ENCODE measurements around the gene AZU1. TPM values are rescaled to one million over a fixed set of nuclear protein-coding genes. Genes with fewer than 3 reads are reported as not detected.

Gene AZU1
- total and polyA plus RNA-seq, 8 donors: 1.3 to 4.7 (median 2.3) TPM

DNA sequence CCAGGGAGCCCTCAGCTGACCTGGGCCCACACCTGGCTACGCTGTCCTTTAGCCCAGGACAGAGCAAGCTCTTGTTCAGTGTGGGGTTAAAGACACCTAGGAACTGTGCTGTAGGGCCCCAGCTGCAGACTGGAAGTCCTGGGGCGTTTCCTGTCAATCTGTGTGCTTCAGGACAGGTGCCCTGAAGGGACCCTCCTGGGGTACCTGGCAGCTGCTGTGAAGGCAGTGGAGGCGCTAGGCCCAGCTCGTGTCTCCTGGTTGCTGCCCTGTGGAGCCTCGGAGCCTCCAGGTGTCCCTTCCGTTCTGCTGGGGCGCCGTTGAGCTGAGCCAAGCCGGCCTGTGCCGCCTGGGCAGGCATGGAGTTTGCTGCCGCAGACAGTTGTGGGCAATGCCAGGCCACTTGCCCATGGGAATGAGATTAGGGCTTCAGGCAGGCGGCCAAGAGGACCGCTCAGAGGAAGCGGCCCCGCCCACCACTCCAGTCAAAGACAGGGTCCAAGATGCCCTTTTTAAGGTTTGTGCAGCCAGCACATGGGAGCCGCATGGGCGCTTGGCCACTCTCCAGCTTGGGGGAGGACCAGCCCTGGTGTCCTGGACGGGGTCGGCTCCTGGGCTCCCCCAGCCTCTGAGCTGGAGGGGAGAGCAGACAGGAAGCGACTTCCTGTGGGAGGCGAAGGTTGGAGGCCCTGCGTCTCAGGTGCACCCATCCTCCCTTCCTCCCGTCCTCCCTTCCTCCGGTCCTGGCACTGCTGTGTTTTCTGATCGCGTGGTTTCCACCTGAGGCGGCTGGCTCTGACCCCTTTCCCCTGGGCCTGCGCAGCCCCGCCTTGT, 26.4 kb upstream of the AZU1 start:
- TF ChIP-seq, protein P1, sequence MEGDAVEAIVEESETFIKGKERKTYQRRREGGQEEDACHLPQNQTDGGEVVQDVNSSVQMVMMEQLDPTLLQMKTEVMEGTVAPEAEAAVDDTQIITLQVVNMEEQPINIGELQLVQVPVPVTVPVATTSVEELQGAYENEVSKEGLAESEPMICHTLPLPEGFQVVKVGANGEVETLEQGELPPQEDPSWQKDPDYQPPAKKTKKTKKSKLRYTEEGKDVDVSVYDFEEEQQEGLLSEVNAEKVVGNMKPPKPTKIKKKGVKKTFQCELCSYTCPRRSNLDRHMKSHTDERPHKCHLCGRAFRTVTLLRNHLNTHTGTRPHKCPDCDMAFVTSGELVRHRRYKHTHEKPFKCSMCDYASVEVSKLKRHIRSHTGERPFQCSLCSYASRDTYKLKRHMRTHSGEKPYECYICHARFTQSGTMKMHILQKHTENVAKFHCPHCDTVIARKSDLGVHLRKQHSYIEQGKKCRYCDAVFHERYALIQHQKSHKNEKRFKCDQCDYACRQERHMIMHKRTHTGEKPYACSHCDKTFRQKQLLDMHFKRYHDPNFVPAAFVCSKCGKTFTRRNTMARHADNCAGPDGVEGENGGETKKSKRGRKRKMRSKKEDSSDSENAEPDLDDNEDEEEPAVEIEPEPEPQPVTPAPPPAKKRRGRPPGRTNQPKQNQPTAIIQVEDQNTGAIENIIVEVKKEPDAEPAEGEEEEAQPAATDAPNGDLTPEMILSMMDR (IDR thresholded peaks at IDR 0.05): no peak
- peak in 2 of 4 donors; percentile 75 to 85 for DNase-seq
- Histone ChIP-seq H3K4me1 (peaks cover 43 to 69% of the 10 kb centered on the region in 2 donors), H3K27ac (peak overlapping the region; percentile 62 to 95), H3K4me3 (peak overlapping the region in 1 of 2 donors; percentile 94), H3K27me3 (no peaks in the 10 kb centered on the region), H3K9me3 (no peaks in the 10 kb centered on the region), H3K36me3 (peaks cover 10 to 73% of the 10 kb centered on the region in 2 donors)
- intact Hi-C loops (cut with DNase I): no loop called here
- ATAC-seq: peak; percentile 18

DNA sequence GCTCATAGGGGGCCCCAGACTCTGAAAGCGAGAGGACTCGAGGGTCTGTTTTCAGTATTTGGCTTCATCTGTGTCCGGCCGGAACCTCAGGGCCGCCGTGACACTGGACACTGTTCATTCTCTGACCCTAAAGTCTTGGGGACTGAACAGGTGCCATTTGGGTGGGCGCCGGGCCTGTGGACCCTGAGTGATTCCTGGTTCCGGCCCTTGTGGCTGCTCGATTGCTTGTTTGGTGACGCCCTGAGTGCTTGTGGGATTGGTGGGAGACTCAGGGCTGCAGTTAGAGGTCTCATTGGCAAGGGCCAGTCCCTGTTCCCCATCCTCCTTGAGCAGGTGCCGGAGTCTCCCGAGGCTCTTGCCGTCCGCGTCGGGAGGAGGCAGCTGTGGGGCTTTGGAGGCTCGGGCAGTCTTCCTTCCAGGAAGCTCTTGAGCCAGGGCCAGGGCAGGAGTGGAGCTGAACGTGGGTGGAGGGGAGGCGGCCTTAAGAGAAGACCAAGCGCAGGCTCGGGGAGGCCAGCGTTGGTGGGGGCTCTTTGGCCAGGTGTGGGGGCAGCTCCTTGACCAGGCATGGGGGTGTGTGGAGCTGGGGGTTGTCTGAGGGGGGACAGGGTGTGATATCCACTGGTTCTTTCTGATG, 25.7 kb upstream of the AZU1 start:
- peak in 2 of 4 donors; percentile 72 to 87 for DNase-seq
- peak overlapping the region in 1 of 2 donors; percentile 94 for H3K4me3 ChIP-seq
- H3K4me1 ChIP-seq: peaks cover 43 to 64% of the 10 kb centered on the region in 2 donors
- H3K27me3 ChIP-seq: no peaks in the 10 kb centered on the region
- peak; percentile 47 for ATAC-seq
- H3K36me3 ChIP-seq: peaks cover 10 to 81% of the 10 kb centered on the region in 2 donors
- TF ChIP-seq, protein P1 (IDR thresholded peaks at IDR 0.05): no peak
- peak overlapping the region; percentile 62 to 95 for H3K27ac ChIP-seq
- intact Hi-C loops (cut with DNase I): no loop called here
- H3K9me3 ChIP-seq: no peaks in the 10 kb centered on the region

DNA sequence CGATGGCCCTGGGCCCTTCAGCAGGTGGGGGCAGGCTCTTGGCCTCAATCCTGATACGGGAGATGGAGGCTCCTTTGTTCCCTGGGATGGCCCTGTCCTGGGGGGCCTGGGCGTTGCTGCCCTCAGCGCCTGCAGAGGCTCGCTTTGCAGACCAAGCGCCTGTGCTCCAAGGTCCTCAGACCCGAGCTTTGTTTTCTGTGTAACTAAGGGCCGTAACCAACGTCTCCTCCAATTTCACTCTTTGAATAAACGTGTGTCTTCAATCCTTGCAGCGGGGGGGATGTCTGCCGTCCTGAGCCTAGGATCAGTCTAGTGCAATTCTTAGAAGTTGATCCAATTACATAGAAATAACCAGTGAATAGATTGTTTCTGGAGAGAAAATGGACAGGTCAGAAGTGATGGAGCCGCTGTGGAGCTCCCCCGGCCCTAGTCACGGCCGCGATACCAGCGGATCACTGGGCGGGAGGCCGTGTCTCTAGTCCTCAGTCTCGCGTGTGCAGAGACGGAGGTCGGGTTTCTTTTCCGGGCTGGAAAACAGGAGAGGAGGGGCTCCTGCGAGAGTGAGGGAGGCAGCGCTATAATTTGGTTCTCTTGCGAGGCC, 25.0 kb upstream of the AZU1 start:
- intact Hi-C loops (cut with DNase I): no loop called here
- H3K9me3 ChIP-seq: no peaks in the 10 kb centered on the region
- TF ChIP-seq, protein P1 (IDR thresholded peaks at IDR 0.05): no peak
- peaks cover 13 to 87% of the 10 kb centered on the region in 2 donors for H3K36me3 ChIP-seq
- H3K4me1 ChIP-seq: peaks cover 43 to 68% of the 10 kb centered on the region in 2 donors
- no peak for ATAC-seq
- peak overlapping the region in 1 of 2 donors; percentile 94 for H3K4me3 ChIP-seq
- peak overlapping the region in 1 of 2 donors; percentile 95 for H3K27ac ChIP-seq
- no peaks in the 10 kb centered on the region for H3K27me3 ChIP-seq
- DNase-seq: no peak

DNA sequence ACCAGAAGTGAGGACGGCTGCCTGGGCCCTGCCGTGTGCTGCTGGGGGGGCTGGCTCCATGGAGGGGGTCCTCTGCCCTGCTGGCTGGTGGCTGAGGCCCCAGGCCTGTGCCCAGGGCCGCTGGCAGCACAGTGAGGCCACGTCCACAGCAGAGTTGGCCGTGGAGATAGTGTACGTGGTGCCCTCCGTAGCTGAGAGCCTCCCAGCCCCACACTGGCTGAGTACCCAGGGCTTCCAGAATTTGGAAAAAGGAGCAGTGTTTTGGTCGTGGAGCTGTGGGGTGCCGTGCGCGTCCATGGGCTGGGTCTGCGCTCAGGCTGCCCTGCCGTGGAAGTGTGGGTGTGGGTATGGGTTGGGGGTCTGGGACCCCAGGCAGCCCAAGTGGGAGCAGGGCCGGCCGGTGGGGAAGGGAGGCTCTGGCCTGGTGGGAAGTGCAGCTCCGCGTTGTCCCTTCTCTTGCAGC, 24.5 kb upstream of the AZU1 start:
- Histone ChIP-seq H3K27me3 (no peaks in the 10 kb centered on the region), H3K36me3 (peaks cover 13 to 92% of the 10 kb centered on the region in 2 donors), H3K27ac (peak overlapping the region in 1 of 2 donors; percentile 95), H3K4me1 (peaks cover 43 to 67% of the 10 kb centered on the region in 2 donors), H3K9me3 (no peaks in the 10 kb centered on the region), H3K4me3 (no peak overlapping the region)
- TF ChIP-seq, protein P1 (IDR thresholded peaks at IDR 0.05): no peak
- ATAC-seq (no peak), DNase-seq (no peak)
- intact Hi-C loops (cut with DNase I): no loop called here
